GM13977 (cell line): ENCODE measurements around the gene FTO.

ENCODE experiments used
- DNase-seq: peaks from one replicate; pipeline ENCODE4 v3.0.0; 2012; ENCODE audit warnings: low spot score
- in situ Hi-C: fragments of 300-500 bp; cut with MboI; formaldehyde crosslinking; loops from one replicate; pipeline ENCODE4 v1.12.0; 2022; ENCODE audit warnings: low sequenced_read_pairs, low pct_unique_long_range_greater_than_20kb, mixed read lengths, inconsistent platforms; ENCODE audit not compliant: unreplicated experiment
- TF ChIP-seq, protein P1 (sequence below): IDR thresholded peaks from 2 replicates; pipeline ENCODE4 v1.5.1; 2012; ENCODE audit warnings: mild to moderate bottlenecking, control low read depth; ENCODE audit not compliant: insufficient read depth; ENCODE audit errors: extremely low read depth, missing control alignments

FTO gene

DNA sequence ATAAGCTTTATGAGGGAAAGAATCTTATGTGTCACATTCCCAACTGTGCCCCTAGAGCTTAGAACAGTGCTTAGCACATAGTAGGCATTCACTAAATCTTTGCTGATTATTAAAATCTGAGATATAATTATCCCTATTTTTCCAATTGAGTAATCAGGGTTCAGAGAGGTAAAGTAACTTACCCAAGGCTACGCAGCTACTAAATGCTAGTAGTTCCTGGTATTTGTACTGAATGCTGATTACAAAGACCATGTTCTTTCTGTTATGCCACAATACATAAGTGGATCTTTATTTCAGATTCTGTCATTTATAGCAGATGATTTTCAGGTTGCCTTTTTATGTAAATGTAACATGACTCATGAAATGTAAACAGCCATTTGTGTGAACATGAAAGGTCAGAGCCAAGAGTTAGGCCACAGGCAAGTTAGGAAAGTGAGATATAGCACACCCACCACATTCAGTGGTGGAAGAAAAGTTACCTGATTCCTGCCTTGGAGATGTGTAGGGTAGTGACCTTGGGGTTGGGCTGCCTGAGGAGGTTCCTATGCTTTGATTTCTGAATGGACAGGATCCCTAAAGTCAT, 77.2 kb downstream of the FTO start:
- TF ChIP-seq, protein P1, sequence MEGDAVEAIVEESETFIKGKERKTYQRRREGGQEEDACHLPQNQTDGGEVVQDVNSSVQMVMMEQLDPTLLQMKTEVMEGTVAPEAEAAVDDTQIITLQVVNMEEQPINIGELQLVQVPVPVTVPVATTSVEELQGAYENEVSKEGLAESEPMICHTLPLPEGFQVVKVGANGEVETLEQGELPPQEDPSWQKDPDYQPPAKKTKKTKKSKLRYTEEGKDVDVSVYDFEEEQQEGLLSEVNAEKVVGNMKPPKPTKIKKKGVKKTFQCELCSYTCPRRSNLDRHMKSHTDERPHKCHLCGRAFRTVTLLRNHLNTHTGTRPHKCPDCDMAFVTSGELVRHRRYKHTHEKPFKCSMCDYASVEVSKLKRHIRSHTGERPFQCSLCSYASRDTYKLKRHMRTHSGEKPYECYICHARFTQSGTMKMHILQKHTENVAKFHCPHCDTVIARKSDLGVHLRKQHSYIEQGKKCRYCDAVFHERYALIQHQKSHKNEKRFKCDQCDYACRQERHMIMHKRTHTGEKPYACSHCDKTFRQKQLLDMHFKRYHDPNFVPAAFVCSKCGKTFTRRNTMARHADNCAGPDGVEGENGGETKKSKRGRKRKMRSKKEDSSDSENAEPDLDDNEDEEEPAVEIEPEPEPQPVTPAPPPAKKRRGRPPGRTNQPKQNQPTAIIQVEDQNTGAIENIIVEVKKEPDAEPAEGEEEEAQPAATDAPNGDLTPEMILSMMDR, result no peak
- in situ Hi-C loops, result no loop called here
- DNase-seq, result no peak

DNA sequence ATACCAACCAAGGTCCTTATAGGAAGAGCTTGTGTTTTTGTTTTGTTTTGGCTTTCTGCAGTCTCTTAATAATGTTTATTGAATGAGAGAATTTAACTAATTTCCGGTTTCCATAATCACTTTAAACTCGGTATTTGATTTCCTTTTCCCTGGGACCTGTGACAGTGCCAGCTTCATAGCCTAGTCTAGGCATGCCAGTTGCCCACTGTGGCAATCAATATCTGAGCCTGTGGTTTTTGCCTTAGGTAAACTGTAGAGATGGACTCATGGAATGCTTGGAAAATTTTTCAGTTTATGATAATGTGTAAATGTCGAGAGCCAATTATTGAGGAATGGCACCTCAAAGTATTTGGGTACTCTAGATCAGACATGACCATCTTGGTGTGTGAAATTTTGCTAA, 78.2 kb downstream of the FTO start:
- in situ Hi-C loops, result no loop called here
- TF ChIP-seq, protein P1, result no peak
- DNase-seq, result no peak

DNA sequence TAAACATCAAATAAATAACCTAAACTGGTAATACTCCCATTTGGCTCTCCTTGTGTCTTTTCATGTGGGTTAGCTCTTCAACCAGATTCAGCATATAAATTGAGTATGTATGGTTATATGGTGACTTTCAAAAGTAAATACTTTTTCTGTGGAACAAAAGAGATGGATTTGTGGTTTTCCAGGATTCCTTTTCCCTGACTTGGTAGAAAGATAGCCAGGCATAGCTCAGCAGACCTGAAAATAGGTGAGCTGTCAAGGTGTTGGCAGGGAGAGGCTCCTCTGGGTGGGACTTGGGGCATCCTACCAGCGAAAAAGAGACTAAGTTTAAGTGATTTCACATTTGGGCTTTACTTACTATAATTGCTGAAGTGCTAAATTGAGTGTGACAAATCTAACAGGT, 80.3 kb downstream of the FTO start:
- DNase-seq, result no peak
- TF ChIP-seq, protein P1, result no peak
- in situ Hi-C loops, result no loop called here

DNA sequence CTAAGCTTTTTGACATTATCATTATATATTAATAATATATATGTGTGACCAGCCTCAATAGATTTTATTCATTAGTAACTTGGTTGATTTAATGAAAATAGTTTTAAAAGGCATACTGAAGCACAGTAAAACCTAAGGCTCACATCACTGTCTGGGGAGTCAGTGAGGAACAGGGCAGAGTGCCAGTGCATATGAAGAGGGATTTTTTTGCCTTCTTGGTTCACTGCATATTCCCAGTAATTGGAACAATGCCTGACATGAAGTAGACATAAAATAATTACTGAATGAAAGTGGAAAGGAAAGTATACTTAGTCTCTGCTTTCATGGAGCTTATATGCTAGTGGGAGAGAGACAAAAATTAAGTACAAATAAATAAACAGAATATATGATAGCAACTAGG, 81.1 kb downstream of the FTO start:
- TF ChIP-seq, protein P1, result no peak
- in situ Hi-C loops, result no loop called here
- no peak for DNase-seq

DNA sequence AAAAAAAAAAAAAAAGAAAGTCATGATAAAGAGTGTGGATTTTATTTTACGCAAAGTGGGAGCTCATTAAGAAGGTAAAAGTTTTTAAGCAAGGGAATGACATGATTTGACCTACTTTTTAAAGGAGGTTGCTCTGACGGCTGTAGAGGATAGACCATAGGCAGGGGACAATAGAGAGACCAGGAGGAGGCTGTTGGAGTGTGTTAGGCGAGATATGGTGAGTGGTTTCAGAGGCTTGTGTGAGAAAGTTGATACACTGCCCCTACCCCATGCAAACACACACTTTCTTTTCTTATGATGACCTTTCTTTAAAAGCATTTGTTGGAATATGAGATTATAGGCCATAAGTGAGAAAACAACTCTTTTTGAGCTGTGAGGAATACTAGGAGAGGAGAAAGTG, 82.0 kb downstream of the FTO start:
- in situ Hi-C loops, result no loop called here
- TF ChIP-seq, protein P1, result no peak
- DNase-seq, result no peak

DNA sequence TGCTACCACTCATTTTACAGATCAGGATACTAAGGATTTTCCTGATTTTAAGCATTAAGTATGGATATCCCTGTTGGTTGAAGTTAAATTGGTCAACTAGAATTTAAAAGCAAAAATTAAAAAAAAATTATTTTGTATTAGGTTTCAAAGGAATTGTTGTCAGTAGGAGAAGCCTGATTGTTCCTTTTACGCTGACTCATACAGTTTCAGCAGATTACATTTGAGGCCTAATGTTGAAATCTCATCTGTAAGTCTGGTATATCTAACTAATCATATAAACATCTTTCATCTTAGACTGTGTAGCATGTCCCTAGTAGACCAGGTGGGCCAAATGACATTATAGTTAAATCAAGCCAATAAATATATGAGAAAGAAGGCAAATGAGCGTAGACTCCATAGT, 83.5 kb downstream of the FTO start:
- DNase-seq, result no peak
- in situ Hi-C loops, result no loop called here

DNA sequence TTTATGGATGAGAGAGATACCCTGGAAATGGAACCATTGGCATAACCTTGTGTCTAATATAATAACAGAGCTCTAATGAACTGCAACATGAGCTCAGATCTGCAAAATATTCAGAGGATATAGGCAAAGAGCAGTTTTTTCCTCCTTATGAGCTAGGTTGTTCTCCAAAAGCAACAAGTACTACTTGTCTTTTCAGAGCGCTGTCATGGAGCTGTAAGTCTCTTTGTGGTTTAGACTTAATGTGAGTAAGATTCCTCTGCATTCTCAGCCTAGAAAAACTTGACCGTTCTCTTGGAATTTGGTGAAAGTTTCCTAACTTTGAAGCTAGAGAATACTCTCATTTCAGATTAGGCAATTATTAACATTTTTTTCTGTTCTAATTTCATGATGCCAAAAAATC, 85.2 kb downstream of the FTO start:
- in situ Hi-C loops, result no loop called here
- TF ChIP-seq, protein P1, result no peak
- no peak for DNase-seq

More for the DNA sequence above, 83.5 kb downstream of the FTO start:
- TF ChIP-seq, protein P1, result no peak
